Measurements from ENCODE around the gene TAF1A.

The TAF1A gene

GRCh38 chr1:222600281-222600680 is 10.5 kb upstream of the TAF1A start:
- DNase-seq (ENCODE audit: low read depth in 3 of 3, low spot score in 1 of 3) = no peak

DNA sequence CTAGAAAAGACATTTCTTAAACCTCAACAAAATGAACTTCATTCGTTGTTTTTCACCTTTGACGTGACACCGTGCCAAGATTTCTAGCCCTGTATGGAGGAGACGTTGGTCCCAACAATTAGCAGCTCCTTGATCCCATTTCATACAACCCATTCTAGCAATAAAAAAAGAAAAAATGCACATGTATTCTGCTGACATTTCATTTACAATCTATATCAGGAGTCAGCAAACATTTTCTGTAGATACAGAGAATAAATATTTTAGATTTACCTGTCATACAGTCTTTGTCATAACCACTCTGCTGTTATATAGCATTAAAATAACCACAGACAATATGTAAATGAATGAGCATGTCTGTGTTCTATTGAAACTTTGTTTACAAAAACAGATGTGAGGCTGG is 7.0 kb upstream of the TAF1A start:
- DNase-seq (ENCODE audit: low read depth in 3 of 3, low spot score in 1 of 3) = no peak

DNA sequence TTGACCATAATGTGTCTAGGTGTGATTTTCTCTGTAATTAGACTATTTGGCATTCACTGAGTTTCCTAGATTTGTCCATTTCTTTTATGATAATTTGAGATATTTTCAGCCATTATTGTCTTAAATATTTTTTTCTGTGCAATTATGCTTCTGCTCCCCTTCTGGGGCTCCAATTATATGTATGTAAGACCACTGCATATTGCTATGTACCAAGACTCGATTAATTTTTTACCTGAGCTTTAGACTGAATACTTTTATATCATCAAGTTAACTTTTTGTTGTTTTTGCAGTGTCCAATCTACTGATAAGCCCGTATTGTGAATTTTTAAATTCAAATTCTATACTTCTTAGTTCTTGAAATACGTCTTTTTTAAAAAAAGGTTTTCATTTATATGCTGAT is 5.1 kb upstream of the TAF1A start:
- no peak for DNase-seq (ENCODE audit: low read depth in 3 of 3, low spot score in 1 of 3)

DNA sequence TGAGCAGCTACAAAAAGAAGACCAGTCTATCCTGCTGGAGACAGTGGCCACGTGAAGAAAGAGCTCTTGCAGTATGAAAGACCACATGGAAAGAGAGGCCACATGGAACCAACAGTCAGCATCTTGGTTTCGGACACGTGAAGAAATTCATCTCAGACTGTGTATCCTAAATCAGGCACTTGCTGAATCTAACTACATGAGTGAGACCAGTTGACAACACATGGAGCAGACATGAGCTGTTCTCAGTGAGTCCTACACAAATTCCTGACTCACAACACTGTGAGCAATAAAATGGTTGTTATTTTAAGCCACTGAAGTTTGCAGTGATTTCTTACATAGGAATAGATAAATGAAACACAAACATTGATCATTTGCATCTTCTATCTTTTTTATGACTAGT is 2.4 kb upstream of the TAF1A start:
- DNase-seq (ENCODE audit: low read depth in 3 of 3, low spot score in 1 of 3) = no peak

DNA sequence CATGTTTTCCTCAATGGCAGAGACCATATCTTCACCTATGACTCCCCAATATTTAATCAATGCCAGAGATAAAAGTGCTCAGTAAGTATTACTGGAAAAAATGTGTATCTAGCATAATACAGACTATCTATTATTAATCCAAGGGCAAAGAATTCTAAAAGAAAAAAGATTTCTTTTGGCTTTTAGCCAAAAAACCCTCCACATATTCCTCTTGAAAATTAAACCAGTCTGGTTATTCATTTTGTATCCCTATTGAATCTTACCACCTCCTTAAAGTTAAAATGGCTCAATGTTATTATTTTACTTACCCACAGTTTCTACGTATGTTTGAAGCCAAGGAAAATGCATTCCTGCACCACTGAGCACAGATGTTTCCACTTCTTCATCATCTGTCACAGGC is 1.6 kb downstream of the TAF1A start:
- no peak for DNase-seq (ENCODE audit: low read depth in 3 of 3, low spot score in 1 of 3)

DNA sequence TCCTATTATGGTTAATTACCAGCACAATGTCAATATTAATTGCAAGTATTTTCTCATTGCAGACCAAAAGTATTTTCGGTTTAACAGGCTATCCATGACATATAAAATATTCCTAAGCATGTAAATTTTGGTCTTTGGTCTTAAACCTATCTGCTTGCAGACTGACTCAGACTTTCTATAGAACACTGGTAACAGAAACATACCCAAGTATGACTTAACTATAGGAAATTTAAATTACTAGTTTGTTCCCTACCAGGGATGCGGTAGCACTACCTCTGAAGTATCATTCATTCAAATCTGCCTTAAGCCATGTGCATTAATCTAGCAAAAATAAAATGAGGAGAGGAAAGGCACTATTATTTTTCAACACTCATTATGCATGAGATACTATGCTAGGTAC is 2.9 kb downstream of the TAF1A start:
- no peak for DNase-seq (ENCODE audit: low read depth in 3 of 3, low spot score in 1 of 3)

DNA sequence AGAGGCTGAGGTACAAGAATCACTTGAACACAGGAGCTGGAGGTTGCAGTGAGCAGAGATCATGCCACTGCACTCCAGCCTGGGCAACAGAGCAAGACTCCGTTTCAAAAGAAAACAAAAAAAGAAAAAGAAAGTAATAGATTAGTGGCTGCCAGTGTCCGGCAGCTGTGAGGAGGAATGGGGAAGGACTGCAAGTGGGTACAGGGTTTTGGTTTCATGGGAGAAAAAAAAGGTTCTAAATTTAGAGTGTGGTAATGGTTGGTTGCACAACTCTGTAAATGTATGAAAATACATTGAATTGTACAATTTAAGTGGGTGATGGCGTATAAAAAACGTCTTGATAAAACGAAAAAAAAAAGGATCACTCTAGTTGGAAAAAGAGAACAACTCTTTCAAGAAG is 6.7 kb downstream of the TAF1A start:
- no peak for DNase-seq (ENCODE audit: low read depth in 3 of 3, low spot score in 1 of 3)

DNA sequence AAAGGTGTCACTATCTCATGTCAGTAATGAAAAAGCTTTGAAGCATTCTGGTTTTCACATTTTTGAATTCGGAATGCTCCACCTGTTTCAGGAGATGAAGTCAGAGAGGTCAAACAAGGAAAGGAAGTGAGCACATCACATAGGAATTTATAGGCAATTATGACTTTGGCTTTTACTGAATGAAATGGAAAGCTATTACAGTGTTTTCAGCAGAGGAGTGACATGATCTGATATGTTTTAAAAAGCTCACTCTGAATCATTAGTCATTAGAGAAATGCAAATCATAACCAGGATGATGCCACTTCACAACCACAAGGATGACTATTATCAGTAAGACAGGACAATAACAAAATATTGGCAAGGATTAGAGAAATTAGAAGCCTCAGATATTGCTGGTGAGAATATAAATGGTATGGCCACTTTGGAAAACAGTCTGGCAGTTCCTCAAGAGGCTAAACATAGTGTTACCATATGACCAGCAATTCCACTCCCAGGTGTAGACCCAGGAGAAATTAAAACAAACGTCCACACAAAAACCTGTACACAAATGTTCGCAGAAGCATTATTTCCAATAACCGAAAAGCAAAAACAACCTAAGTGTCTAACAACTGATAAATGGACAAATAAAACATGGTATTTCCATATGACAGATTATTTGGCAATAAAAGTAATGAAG is 7.5 kb downstream of the TAF1A start:
- DNase-seq (ENCODE audit: low read depth in 3 of 3, low spot score in 1 of 3) = no peak

DNA sequence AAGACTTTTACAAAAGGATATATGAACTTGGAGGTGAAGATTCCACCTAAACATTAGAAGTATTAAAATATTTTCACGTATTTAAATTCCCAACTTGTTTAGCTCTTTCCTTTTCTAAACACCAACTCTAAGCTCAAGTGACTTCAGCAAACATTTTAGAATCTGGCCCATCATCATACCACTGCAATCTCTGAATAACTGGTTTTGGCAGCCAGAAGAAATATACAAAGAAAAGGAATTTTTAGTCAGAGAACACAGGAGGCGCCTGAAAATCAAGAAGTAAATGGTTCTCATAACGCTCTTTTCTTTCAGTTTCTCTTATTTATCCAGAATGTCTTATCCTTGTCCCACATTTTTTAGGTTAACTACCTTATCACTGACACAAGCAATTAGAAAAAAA is 10.4 kb downstream of the TAF1A start:
- DNase-seq (ENCODE audit: low read depth in 3 of 3, low spot score in 1 of 3) = no peak

DNA sequence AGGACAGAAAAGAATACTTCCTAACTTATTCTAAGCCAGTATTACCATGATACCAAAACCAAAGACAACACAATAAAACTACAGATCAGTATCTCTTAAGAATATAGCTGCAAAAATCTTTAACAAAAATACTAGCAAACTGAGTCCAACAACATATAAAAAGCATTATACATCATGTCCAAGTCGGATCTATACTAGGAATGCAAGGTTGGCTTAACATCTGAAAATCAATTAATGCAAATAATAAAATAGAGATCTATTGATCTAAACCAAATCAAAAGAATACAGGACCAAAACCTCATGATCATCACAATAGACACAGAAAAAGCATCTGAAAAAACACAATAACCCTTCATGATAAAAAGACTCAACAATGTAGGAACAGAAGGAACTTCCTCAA is 18.9 kb downstream of the TAF1A start:
- DNase-seq (ENCODE audit: low read depth in 3 of 3, low spot score in 1 of 3) = no peak

GRCh38 chr1:222561656-222562055 is 28.1 kb downstream of the TAF1A start:
- DNase-seq (ENCODE audit: low read depth in 3 of 3, low spot score in 1 of 3) = no peak

DNA sequence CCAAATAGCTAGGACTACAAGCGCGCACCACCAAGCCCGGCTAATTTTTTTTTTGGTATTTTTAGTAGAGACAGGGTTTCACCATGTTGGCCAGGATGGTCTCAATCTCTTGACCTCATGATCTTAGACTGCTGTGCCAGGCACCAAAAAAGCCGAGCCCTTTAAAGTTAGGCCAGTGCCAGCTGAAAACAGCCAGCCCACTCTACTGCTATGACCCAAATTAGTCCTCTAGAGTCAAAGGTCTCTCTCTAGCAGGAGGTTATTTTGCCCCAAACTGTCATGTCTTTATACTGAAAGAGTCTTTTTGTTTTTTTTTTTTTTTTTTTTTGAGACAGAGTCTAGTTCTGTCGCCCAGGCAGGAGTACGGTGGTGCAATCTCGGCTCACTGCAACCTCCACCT is 32.2 kb downstream of the TAF1A start:
- DNase-seq (ENCODE audit: low read depth in 3 of 3, low spot score in 1 of 3) = no peak

DNA sequence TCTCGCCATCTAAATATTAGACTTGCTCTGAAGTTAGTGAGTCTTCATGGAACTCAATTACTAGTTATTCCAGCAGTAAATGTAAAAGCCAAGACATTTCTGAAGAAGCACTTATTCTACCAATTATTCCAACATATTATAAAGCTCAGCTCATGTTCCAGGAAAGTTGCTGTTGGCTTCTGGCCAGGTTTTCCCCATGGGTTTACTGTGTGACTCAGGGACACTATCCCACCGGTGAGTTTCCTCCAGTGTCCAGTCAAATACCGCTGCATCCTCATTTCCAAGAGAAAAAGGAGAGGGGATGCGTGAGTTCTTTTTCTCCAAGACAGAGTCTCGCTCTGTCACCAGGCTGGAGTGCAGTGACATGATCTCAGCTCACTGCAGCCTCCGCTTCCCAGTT is 32.6 kb downstream of the TAF1A start:
- no peak for DNase-seq (ENCODE audit: low read depth in 3 of 3, low spot score in 1 of 3)

- DNase-seq (ENCODE audit: low read depth in 3 of 3, low spot score in 1 of 3) = no peak
Measured at GRCh38 chr1:222555992-222556615, 33.6 kb downstream of the TAF1A start.

GRCh38 chr1:222554177-222554576 is 35.6 kb downstream of the TAF1A start:
- no peak for DNase-seq (ENCODE audit: low read depth in 3 of 3, low spot score in 1 of 3)

DNA sequence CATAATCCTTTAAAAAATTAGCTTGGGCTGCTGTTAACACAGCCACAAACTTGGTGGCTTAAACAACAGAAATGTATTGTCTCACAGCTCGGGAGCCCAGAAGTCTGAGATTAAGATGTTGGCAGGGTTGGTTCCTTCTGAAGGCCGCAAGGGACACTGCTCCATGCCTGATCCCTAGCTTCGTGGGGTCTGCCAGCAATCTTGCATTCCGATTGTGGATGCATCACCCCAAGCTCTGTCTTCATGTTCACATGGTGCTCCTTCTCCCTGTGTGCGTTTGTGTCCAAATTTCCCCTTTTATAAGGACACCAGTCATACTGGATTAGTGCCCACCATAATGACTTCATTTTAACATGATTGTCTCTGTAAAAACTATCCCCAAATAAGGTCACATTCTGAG is 36.9 kb downstream of the TAF1A start:
- DNase-seq (ENCODE audit: low read depth in 3 of 3, low spot score in 1 of 3) = no peak

- no peak for DNase-seq (ENCODE audit: low read depth in 3 of 3, low spot score in 1 of 3)
Measured at GRCh38 chr1:222547944-222548671, 41.6 kb downstream of the TAF1A start, which contains the start of gene HHIPL2. HHIPL2 (minus strand) TSS chr1:222548104; CDS start chr1:222548044, 60 bp downstream.

DNA sequence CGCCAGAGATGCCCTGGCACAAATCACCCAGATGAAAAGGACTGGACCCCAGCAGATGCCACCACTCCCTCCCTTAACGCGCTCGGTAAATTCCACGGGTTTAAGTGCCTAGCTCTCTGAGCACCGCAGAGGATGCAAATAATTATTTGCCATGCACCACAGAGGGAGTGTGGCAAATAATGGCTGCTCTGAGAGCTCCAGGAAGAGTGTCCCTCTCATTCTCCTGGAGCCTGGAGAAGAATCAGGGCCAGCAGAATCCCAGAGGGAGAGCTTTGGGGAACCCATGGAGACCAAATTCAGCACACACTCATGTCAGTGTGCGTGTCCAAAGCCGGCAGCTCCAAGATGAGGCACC is 42.5 kb downstream of the TAF1A start:
- no peak for DNase-seq (ENCODE audit: low read depth in 3 of 3, low spot score in 1 of 3)

GRCh38 chr1:222546548-222547259 is 43.0 kb downstream of the TAF1A start:
- DNase-seq (ENCODE audit: low read depth in 3 of 3, low spot score in 1 of 3) = no peak

DNA sequence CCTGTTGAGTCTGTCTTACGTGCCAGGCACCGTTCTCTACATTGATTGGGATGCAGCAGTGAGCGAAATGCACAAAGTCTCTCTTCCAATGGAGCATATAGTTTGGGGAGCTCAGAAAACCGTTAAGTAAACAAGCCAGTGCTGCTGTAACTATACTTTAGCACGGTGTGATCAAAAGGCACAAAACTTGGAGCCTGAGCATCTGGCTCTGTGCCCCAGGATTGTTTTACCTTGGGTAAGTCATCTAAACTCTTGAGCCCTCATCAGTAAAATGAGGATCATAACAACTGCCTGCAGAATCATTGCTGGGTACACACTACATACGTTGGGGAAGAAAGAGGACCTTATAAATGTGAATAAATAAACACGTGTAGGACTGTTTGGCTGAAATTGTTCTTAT is 43.6 kb downstream of the TAF1A start:
- DNase-seq (ENCODE audit: low read depth in 3 of 3, low spot score in 1 of 3) = no peak

DNA sequence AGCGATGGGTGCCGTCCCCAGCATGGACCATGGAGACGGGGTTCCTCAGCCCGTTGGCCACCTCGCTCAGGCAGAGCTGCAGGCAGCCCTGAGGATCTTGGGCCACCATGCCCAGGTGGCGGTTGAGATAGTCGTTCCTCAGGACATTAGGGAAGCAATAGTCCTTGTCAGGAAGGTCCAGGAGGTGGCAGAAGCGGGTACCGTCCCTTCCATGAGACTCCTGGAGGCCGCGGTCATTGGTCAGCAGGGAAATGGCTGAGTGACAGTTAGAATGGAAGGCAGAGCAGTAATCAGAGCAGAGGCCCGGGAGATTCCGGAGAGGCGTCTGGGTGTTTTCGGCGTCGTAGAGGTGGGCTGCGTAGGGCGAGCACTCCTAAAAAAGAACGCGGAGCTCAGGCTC is 45.9 kb downstream of the TAF1A start:
- no peak for DNase-seq (ENCODE audit: low read depth in 3 of 3, low spot score in 1 of 3)

GRCh38 chr1:222540598-222540995 is 49.1 kb downstream of the TAF1A start:
- DNase-seq (ENCODE audit: low read depth in 3 of 3, low spot score in 1 of 3) = no peak
